AG09309 (cell line): ENCODE measurements around the gene OBSCN.

Experiments used
- DNase-seq: peaks from one replicate; pipeline ENCODE4 v3.0.0-alpha.2; 2010; ENCODE audit warnings: low read depth
- H3K4me3 ChIP-seq: 2 replicates; pipeline ENCODE4 v1.5.1; 2011; ENCODE audit warnings: mild to moderate bottlenecking, low read depth, low read length, moderate library complexity; ENCODE audit not compliant: control insufficient read depth
- TF ChIP-seq, protein P1 (sequence below): IDR thresholded peaks from 2 replicates; pipeline ENCODE4 v1.5.1; 2011; ENCODE audit warnings: mild to moderate bottlenecking, low read depth, low read length, inconsistent platforms; ENCODE audit not compliant: insufficient read depth, control insufficient read depth; ENCODE audit errors: missing control alignments

The OBSCN gene

GRCh38 chr1:228428412-228428811 is 220.6 kb downstream of the OBSCN start:
- DNase-seq: no peak
- TF ChIP-seq, protein P1, sequence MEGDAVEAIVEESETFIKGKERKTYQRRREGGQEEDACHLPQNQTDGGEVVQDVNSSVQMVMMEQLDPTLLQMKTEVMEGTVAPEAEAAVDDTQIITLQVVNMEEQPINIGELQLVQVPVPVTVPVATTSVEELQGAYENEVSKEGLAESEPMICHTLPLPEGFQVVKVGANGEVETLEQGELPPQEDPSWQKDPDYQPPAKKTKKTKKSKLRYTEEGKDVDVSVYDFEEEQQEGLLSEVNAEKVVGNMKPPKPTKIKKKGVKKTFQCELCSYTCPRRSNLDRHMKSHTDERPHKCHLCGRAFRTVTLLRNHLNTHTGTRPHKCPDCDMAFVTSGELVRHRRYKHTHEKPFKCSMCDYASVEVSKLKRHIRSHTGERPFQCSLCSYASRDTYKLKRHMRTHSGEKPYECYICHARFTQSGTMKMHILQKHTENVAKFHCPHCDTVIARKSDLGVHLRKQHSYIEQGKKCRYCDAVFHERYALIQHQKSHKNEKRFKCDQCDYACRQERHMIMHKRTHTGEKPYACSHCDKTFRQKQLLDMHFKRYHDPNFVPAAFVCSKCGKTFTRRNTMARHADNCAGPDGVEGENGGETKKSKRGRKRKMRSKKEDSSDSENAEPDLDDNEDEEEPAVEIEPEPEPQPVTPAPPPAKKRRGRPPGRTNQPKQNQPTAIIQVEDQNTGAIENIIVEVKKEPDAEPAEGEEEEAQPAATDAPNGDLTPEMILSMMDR: no peak
- no peak overlapping the region for H3K4me3 ChIP-seq
